ENCODE data around the gene LCN6.

DNA sequence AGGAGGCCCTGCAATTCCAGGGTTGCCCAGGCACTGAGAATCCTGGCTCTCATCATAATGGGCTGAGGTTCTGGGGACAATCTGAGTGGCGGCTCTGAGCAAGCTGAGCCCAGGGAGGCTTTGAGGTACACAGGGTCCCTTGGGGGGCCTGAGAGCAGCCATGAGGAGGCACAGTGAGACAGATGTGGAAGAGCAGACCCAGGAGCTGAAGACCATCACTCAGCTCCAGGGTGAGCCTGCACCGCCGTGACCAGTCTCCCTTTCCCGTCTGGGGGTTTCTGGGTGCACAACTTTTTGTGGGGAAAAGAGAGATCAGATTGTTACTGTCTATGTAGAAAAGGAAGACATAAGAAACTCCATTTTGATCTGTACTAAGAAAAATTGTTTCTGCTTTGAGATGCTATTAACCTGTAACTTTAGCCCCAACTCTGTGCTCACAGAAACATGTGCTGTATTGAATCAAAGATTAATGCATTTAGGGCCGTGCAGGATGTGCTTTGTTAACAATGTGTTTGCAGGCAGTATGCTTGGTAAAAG, 48.0 kb upstream of the LCN6 start, which contains the start of gene CCDC183:
- TF ChIP-seq POLR2A (IDR thresholded peaks at IDR 0.05): no peak
- TF ChIP-seq, protein P1, sequence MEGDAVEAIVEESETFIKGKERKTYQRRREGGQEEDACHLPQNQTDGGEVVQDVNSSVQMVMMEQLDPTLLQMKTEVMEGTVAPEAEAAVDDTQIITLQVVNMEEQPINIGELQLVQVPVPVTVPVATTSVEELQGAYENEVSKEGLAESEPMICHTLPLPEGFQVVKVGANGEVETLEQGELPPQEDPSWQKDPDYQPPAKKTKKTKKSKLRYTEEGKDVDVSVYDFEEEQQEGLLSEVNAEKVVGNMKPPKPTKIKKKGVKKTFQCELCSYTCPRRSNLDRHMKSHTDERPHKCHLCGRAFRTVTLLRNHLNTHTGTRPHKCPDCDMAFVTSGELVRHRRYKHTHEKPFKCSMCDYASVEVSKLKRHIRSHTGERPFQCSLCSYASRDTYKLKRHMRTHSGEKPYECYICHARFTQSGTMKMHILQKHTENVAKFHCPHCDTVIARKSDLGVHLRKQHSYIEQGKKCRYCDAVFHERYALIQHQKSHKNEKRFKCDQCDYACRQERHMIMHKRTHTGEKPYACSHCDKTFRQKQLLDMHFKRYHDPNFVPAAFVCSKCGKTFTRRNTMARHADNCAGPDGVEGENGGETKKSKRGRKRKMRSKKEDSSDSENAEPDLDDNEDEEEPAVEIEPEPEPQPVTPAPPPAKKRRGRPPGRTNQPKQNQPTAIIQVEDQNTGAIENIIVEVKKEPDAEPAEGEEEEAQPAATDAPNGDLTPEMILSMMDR (IDR thresholded peaks at IDR 0.05): no peak

All from right lobe of liver (tissue), 4 donors.